NCI-H446 treated with DMSO at 0.1 percent for 48 hours (cell line): ENCODE data around the gene NPNT.
A peak's percentile ranks its signal among the peaks of the same experiment; 100 is the strongest.

Experiments
- DNase-seq: peaks from one replicate; lab custom pipeline; 2025; lab: John Stamatoyannopoulos, UW

Gene NPNT

DNA sequence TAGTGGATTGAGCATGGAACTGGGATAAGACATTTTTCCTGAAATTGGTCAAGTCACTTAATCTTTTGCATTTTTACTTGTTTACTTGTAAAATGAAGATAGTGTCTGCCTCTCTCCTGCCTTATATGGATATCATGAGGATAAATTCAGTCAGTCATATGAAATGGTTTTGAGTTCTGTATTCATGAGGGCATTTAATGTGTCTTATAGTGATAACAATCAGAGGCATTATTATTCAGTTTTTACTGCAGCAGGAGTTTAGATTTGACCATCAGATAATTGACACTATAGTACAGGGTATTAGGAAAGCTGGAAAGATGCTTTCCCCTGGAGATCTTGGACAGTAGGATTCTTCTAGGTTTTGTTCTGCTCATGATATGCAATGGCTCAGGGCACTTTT lies 26.0 kb downstream of the NPNT start:
- DNase-seq, result no peak

DNA sequence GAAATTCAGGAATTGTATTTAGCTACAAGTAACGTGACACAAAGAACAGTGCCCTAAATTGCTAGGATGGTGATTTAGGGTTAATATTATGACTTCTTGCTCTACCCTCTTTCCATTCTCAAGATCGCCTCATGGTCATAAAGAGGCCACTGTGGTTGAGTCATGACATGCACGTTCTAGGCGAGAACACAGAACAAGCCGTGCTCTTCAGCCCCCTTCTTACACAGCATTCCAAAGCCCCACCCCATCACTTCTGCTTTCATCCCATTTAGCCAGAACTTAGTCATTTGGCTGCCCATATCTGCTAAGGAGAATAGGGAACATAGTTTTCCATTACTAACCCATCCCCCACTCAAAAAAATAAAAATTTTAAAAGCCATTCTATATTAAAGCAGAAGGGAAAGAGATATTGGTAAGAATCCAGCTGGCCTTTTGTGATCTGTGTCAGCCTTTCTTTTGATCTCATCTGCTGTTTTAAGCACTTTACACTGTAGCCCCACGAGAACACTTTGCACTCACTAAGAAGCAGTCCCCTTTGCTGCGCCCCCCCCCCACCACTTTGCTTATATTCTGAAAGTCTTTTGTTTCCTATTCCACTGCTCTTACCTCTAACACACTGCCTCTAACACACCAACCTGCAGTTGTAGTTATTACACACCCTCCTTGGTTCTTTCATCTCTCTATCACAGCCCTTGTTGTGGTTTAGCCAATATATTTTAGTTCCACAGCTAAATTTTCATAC lies 28.4 kb downstream of the NPNT start:
- DNase-seq, result no peak

DNA sequence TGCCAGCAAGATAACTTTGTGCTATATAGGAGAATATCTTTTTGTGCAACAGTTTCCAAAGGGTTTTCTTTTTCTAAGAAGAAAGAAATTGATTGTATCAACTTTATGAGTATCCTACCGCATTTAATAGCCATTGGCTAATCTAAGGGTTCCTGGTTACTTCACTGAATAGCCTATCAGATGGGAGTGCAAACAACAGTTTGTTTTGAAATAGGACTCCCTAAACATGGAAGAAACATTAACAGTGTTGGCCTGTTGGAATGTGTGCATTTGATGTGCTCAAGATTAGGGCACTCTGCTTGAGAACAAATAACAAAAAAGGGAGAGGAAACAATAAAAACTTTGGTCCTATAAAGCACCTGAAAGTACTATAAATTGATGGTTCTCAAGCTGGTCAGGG lies 29.1 kb downstream of the NPNT start:
- DNase-seq, result no peak

DNA sequence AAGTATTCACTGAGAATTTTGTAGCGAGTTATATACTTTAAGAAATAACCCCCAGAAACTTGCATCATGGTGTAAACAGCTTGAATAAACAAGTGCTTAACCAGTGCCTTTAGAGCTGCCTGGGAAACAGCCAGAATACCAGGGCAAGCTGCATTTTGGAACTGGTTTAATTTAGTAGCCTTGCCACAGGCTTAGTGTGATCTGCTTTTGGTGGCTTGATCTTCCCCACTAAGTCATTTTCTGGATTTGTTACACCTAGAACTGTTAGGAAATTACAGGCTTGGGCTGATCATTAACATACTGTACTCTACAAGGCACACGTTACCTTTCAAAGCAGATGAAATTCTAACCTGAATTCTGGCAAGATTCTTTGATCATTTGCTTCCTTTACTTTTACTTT lies 35.4 kb downstream of the NPNT start:
- no peak for DNase-seq

DNA sequence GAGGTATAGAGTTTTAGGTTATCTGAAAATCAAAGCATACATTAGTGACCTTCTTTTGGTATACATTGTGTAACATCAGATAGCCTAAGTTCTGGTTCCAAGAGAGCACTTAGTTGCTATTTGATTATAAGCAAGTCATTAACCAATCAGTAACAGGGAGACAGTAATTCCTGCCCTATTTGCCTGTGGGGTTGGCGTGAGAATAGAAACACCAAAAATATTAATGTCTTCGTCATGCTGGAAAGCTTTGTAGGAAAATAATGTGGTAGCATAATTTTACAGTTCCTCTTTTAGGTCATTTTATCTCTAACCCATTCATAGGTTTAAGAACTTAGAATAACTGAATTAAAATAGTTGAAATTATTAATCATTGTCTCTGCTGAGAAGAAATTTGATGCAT lies 37.8 kb downstream of the NPNT start:
- no peak for DNase-seq

DNA sequence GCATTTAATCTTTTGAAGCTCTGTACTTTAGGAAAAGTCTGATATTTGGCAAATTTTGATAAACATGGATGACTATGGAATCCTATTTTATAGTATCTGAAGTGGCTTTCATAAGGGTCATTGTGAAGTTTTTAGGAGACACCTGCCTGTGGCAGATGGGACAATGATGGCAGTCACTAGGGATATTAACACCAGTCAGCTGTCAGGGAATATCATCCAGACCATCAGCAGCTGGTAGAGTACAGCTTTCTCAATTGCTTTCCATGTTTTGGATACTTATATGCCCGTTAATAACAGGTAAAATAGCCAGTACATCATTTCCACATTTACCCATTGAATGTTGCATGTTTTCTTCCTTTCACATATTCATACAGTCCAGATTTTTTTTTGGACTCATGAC lies 39.1 kb downstream of the NPNT start:
- DNase-seq, result no peak

DNA sequence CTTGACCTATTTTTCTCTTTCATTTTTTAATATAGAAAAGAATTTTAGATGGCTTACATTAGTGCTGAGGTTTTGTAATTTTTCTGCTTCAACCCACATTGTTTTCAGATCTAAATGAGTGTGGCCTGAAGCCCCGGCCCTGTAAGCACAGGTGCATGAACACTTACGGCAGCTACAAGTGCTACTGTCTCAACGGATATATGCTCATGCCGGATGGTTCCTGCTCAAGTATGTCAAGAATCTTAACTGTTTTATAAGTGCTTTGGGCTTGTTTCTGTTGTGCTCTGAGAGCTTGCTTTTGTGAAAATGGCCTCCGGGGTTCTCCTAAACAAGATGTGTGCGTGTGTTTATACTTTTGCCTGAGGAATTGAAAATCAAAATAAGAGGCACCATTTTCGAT lies 41.6 kb downstream of the NPNT start:
- DNase-seq, result no peak

DNA sequence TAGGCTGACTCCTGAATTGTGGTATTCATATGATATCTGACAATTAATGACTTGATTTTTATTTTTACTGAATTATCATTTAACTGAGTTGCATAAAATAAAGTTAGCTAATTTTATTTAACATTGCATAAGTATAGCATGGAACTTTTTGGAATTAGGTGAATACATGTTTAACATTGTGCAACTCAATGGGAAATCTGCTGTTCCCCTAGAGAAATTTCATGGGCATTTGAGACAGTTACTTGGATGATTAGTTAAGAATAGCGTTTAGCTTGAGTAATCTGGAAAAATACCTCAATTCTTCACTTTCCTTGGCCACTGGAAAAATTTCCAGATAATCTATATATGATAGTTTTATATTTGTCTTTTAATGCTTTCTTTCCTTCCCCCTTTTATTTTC lies 42.5 kb downstream of the NPNT start:
- no peak for DNase-seq

DNA sequence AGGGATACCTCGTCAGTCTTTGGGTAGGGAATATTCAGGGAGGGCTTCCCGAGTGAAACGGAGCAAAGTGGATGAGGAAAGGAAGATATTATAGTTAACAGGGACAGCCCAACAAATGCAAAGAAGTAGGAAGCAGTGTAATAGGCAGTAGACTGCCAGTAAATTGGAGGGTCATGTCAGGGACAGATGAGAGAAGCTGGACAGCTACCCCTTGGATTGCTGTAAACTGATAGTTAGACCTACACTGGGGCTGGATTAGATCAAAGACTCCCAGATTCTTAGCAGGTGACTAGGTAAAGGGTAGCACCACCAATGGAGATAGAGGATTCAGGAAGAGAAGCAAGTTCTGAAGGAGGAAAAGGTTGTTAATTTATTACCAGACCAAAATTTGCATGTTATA lies 48.0 kb downstream of the NPNT start:
- DNase-seq, result no peak

DNA sequence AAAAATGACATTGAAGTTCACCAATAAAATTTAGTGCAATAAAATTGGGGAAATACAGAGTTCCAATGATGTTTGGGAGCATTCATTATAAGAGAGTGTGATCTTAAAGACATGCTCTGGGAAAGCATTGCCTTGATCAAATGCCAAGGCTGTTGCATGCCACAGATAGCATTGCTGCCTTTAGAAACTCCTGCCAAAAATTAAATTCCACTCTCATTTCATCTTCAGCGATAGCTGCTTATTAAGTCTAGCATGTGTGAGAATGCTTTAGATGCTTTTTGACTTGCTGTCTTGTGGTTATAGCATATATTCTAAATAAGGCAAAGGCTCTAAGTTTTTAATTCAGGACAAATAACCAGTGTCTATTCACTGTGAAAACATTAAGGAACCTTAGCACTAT lies 49.3 kb downstream of the NPNT start:
- no peak for DNase-seq

DNA sequence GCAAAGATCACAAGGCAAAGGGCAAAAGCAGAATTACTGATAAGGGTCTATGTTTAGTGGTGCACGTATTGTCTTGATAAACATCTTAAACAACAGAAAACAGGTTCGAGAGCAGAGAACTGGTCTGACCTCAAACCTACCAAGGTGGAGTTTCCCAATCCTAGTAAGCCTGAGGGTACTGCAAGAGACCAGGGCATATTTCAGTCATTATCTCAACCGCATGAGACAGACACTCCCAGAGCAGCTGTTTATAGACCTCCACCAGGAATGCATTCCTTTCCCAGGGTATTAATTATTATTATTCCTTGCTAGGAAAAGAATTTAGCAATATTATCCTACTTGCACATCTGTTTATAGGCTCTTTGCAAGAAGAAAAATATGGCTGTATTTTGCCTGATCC lies 51.5 kb downstream of the NPNT start:
- DNase-seq, result no peak

DNA sequence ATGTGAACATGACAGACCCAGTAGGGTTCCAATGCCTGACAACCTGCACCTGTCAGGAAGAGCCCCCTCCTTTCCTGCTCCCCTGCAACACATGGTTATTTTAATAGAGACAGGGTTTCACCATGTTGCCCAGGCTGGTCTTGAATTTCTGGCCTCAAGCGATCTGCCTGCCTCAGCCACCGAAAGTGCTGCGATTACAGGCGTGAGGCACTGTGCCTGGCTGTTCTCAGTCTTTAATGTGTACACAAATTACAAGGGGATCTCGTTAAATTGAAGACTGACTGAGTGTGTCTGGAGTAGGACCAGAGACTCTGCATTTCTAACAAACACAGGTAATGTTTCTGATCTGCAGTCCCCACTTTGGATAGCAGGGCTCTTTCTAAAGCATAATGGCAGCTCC lies 55.4 kb downstream of the NPNT start:
- DNase-seq, result no peak

DNA sequence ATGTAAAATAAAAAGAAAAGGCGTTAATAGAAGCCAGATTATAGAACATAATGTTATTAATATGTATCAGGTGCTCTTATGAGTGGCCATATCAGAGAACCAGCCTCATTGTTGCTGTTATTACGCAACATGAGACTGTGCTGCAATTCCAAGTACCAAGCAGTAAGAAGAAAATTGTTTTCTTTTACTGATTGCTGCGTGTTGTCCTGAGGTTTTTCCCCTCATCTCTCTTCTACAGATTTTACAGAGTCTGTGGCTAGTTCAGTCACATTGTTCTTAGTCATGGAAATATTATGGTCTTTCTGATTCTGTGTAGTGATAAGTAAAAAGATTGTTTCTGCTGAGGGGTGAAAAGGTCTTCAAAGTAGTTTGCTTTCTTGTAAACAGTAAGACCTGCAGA lies 55.9 kb downstream of the NPNT start:
- no peak for DNase-seq

DNA sequence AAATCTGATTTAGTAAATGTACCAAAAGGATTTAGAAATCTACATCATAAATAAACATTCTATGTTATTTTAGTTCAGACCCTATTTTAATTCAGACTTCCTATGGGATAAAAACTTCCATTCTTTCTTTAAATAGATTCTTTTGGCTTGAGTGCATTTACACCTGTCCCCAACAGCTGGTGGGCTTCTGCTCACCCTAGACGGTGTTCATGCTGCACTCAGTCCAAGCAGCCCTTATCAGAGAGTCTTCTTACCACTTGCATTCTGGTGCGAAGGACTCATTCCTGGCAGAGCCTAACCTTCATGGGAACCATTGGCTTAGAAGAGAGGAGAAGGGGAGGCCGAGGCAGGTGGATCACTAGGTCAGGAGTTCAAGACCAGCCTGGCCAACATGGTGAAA lies 57.3 kb downstream of the NPNT start:
- DNase-seq, result no peak

DNA sequence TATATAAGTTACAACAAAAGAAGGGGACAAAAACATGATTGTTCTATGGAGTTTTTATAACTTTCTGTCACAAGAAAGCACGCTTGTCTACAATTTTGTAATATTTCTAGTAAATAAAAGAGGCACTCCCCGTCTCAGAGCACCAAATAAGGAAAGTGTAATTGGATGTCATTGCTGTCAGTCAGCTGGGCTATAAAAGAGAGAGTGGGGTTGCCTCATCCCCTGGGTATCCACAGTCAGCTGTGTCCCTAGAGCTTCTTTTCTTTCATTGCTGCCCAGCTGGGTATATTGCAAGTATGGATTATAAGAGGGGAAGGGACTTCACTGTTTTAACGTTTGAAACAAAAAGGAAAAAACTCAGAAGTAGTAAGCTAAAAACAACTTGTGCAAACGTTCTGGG lies 61.3 kb downstream of the NPNT start:
- no peak for DNase-seq

DNA sequence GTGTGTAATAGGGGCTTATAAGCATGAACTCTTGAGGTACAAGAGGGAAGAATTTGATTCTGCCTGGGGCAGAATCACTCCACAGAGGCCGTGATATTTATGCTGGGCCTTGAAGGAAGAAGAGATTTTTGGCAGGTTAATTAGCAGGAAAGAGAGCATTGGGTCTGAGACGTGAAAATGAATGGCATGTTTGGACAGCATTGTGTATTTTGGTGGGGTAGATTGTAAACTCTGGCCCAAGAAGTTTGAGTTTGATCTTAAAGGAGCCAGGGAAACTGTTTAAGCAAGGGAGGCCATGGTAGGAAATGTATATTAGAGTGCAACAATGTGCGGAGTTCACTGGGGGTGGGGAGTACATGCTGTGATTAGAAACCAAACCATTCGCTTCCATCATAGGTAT lies 62.4 kb downstream of the NPNT start:
- no peak for DNase-seq

DNA sequence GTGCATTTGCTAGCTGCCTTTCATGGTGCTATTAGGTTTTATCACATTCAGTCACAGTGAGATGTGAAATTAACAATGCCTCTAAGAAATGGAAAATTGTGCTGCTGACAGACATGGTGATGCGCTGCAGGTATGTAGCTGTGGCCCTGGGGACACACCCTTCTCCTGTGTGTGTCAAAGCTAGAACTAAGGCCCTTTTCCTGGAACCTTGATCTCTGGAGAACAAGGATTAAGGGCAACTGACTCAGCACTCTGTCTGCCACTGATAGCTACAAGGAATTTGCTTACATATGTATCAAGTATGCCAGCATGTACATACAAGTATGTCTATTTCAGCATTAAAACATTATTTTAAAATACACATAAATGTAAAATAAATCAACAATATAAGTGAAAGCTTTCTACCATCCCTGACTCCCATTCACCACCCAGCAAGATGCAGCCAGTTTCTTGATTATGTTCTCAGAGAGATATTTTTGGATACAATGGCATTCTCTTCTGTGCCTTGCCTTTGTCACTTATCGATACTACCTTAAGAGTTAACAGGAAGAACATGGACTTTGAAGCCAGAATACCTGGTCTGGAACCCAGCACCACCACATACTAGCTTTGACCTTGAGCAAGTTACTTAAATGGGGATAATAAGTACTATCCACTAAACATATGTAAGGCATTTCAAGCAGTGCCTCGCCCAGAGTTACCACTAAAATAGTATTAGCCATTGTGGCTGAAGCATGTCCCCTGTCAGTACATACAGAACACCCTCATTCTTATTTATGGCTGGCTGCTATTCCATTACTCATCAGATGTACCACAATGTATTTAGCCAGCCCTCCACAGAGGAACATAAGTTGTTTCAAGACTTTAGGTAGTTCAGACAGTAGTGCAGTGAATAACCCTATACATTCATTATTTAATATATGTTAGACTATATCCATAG lies 68.5 kb downstream of the NPNT start:
- no peak for DNase-seq

DNA sequence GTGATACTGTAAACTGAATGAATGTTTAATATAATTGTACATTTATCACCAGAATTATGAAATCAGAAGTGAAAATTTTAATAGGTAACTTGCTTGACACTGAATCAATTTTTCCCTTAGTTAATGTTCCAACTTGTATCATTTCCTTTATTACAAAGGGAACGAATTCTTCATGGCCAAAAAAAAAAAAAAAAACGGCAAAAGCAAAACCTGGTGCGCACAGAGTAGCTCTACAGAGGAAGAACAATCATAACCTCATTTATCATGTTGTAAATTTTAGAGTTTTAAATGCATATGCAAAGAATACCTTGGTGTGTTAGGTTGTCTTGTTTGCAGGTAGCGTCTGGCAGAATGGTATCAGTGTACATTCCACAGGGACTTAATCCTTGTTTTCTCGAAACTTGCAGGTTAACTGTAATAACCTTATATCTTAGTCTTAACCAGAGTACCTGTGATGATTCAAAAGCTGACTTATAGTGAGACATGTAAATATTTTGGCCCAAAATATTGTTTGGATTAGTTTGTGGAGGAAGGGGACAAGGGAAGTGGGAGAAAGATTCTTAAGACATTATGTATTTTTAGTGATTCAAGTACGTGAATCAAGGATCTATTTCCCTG lies 70.0 kb downstream of the NPNT start:
- no peak for DNase-seq

DNA sequence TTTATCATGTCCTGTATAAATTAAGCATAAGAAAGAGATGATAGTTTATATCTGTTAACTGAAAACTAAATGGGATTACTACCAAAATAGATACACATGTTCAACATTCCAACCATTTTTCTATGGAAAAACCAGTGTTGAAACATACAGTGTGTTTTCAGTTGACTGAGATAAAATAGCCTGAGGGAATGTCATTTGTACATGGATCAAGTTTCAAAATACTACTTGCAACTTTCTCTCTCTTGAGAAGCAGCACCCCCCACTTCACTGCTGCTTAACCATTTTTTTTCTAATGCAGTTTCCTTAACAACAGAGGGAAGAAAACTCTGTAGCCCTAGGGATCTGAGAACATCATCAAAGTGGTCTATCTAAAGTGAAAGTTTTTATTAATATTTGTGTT lies 70.8 kb downstream of the NPNT start:
- no peak for DNase-seq

DNA sequence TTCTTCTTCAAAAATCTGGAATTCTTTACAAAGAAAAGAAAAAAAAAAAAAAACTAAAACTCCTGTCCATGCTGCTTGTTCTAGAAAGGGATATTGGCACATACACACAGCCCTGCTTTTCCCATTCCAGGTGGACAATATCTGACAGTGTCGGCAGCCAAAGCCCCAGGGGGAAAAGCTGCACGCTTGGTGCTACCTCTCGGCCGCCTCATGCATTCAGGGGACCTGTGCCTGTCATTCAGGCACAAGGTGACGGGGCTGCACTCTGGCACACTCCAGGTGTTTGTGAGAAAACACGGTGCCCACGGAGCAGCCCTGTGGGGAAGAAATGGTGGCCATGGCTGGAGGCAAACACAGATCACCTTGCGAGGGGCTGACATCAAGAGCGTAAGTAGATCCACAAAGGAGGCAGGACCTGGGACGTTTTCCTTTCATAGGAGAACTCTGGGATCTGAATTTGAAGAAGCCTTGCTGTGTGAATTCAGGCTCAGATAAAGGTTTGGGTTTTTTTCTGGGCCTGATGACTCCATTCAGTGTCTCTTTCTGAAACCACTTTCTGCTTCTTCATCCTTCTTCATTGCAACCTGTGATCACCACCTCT lies 71.9 kb downstream of the NPNT start:
- DNase-seq, result no peak

DNA sequence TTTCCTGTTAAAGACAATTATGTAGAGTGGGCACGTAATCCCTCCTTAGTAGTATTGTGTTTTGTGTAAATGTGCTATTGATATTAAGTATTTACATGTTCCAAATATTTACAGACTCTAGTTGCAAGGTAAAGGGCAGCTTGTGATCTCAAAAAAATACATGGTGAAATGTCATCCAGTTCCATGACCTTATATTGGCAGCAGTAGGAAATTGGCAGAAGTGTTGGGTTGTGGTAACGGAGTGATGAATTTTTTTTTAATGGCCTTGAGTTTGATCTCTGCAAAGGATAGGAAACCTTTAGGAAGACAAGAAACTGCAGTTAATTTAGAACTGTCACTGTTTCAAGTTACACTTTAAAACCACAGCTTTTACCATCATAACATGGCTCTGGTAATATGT lies 74.3 kb downstream of the NPNT start:
- DNase-seq, result no peak

DNA sequence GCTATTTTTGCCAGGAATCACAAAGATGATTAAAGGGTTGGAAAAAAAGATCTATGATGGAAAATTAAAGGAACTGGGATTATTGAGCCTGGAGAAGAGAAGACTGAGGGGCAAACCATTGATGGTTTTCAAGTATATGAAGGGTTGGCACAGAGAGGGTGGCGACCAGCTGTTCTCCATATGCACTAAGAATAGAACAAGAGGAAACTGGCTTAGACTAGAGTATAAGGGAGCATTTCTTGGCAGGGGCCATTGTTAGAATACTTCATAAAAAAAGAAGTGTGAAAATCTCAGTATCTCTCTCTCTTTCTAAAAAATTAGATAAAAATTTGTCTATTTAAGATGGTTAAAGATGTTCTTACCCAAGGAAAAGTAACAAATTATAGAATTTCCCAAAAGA lies 75.1 kb downstream of the NPNT start:
- peak; percentile 55 for DNase-seq

DNA sequence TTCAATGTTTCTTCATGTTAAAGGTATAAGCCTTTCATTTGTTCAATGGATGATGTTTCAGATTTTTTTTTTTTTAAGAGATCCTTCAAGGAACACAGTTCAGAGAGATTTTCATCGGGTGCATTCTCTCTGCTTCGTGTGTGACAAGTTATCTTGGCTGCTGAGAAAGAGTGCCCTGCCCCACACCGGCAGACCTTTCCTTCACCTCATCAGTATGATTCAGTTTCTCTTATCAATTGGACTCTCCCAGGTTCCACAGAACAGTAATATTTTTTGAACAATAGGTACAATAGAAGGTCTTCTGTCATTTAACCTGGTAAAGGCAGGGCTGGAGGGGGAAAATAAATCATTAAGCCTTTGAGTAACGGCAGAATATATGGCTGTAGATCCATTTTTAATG lies 75.8 kb downstream of the NPNT start:
- no peak for DNase-seq
